ENCODE results near the gene AMBP.

AMBP gene

GRCh38 chr9:114082017-114082762 is 4.1 kb upstream of the AMBP start:
- in situ Hi-C loops (cut with HindIII; ENCODE audit: low pct_ligation_motif_present, low pct_unique_long_range_greater_than_20kb, low sequenced_read_pairs) = loop anchor here (25.0 kb wide), 1 partner anchor 205 kb away; no protein-coding TSS in a partner anchor
- peak; percentile 87 for DNase-seq

DNA sequence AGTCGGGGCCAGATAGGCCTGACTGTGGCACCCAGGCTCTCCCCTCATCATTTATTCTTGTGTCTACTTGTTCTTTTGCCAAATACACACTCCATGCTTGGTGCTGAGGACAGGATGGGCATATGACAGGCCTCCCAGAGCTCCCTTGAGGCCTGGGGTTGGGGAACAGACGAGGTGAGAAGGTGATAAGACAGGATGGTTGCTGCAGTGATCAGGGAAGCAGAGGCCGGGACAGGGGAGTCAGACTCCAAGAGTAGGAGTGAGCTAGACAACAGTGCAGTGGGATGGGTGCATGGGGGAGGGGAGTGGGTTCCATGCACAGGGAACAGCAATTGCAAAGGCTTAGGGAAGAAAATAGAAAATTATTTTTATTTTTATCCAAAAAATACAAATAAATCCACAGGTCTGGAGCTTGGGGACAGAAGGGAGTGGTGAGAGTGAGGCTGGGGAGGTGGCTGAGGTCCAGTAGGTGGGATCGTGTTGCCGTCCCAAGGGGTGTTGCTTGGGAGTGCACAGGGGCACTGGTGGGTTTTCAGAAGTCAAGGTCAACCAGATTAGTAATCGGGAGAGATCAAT is 3.4 kb upstream of the AMBP start:
- DNase-seq = no peak
- in situ Hi-C loops (cut with HindIII; ENCODE audit: low pct_ligation_motif_present, low pct_unique_long_range_greater_than_20kb, low sequenced_read_pairs) = loop anchor here (25.0 kb wide), 1 partner anchor 206 kb away; no protein-coding TSS in a partner anchor

GRCh38 chr9:114080773-114081440 is 2.8 kb upstream of the AMBP start:
- peak; percentile 90 for DNase-seq
- in situ Hi-C loops (cut with HindIII; ENCODE audit: low pct_ligation_motif_present, low pct_unique_long_range_greater_than_20kb, low sequenced_read_pairs) = loop anchor here (25.0 kb wide), 1 partner anchor 206 kb away; no protein-coding TSS in a partner anchor

- in situ Hi-C loops (cut with HindIII; ENCODE audit: low pct_ligation_motif_present, low pct_unique_long_range_greater_than_20kb, low sequenced_read_pairs) = loop anchor here (25.0 kb wide), 1 partner anchor 207 kb away; no protein-coding TSS in a partner anchor
- no peak for DNase-seq
Measured at GRCh38 chr9:114080195-114080772, 2.2 kb upstream of the AMBP start.

DNA sequence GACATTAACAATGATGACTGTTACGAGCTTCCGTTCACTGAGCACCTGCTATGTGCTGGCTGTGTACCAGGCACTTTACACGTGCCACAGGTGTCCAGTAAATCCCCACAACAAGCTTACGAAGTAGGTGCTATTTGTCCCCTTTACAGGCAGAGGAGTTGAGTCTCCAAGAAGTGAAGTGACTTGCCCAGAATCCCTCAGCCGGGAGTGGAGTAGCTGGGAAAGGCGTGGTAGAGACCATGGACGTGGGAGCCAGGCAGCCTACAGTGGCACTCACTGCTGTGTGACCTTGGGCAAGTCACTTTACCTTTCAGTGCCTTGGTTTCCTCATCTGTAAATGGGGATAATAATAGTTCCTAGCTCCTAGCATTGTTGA is 669 bp upstream of the AMBP start:
- in situ Hi-C loops (cut with HindIII; ENCODE audit: low pct_ligation_motif_present, low pct_unique_long_range_greater_than_20kb, low sequenced_read_pairs) = loop anchor here (25.0 kb wide), 1 partner anchor 209 kb away; no protein-coding TSS in a partner anchor
- DNase-seq = no peak

GRCh38 chr9:114077162-114077837 is 800 bp downstream of the AMBP start:
- in situ Hi-C loops (cut with HindIII; ENCODE audit: low pct_ligation_motif_present, low pct_unique_long_range_greater_than_20kb, low sequenced_read_pairs) = loop anchor here (25.0 kb wide), 1 partner anchor 210 kb away; no protein-coding TSS in a partner anchor
- no peak for DNase-seq

- in situ Hi-C loops (cut with HindIII; ENCODE audit: low pct_ligation_motif_present, low pct_unique_long_range_greater_than_20kb, low sequenced_read_pairs) = loop anchor here (25.0 kb wide), 1 partner anchor 211 kb away; no protein-coding TSS in a partner anchor
- no peak for DNase-seq
Measured at GRCh38 chr9:114076237-114077161, 1.6 kb downstream of the AMBP start.

DNA sequence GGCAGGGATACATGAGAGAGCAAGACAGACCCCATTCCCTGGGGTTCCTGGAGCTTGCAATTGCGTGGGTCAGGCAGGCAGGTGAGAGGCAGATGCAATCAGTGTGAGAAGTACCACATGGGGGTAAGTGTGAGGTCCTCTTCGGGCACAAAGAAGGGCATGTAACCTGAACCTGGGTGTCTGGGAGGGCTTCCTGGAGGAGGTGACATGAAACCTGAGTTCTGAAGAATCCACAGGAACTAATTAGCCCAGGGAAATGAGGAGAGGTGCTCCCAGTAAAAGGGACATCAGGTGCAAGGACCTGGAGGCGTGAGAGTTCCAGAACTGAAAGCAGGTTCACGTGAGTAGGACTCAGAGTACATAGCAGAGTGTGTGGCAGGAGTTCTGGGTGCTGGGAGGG is 2.5 kb downstream of the AMBP start:
- in situ Hi-C loops (cut with HindIII; ENCODE audit: low pct_ligation_motif_present, low pct_unique_long_range_greater_than_20kb, low sequenced_read_pairs) = loop anchor here (25.0 kb wide), 1 partner anchor 212 kb away; no protein-coding TSS in a partner anchor
- DNase-seq = no peak

DNA sequence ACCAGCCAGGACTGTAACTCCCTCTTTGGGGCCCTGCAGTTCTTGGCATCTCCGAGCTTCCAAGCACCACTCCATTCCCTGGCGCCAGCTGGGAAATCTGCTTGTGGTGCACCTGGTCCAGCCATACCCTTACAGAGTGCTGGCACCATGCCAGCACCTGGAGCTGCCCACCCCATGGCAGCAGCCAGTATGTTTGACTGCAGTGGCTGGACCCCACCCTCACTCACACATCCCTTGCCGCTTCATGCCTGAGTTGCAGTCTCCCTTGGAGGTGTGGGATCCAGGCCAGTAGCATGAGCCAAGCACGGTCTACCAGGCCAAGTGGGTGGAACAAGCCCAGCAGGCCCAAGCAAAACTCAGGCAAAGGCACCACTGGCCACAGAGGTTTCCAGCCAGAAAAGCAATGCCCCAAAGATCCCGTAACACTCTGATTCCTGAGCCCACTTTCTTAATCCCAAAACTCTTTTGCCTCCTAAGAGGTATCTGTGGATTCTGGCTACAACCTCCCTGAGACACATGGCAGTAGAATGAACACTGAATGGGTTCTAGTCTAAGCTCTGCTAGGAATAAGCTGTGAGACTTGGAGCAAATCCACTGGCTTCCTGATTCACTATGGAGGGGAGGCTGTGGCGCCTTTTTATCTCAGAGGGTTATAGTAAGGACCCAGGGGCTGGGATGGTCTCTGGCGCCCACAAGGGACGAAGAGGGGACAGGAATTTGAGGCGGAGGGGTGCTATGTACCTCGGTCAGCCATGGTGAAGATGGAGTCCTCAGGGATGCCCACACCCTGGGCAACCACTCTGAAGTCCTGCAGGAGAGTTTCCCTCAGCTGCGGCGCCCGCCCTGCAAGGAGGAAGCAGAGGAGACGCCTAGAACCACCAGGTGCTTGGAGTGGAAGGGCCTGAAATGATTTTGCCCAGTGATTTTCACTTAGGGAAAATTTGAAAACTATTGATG is 5.6 kb downstream of the AMBP start:
- no peak for DNase-seq
- in situ Hi-C loops (cut with HindIII; ENCODE audit: low pct_ligation_motif_present, low pct_unique_long_range_greater_than_20kb, low sequenced_read_pairs) = no loop called here

DNA sequence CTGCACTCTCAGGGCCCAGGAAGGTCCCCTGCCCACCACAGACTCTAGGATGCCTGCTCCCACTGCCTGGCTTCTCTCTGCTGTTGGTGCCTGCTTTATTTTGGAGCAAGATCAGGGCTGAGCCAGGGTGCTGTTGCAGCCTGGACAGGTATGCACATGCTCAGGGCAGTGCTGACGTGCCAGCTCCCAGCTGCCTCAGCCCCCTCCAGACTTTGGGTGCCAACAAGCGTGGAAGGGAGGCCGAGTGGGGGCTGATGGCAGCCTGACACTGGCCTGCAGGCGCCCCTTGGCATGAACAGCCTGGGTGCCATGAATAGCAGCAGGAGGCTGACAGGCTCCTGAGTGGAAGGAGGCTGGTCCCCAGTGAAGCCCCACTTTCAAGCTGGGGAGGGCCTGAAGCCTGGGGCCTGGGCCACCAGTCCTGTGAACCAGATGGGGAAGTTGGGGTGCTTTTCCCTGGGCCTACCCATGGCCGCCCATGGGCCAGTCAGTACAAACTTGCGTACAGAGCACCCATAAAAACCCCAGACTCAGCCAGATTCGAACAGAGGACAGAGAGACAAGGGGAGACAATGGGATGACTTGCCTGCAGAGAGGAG is 6.8 kb downstream of the AMBP start:
- in situ Hi-C loops (cut with HindIII; ENCODE audit: low pct_ligation_motif_present, low pct_unique_long_range_greater_than_20kb, low sequenced_read_pairs) = no loop called here
- DNase-seq = no peak

DNA sequence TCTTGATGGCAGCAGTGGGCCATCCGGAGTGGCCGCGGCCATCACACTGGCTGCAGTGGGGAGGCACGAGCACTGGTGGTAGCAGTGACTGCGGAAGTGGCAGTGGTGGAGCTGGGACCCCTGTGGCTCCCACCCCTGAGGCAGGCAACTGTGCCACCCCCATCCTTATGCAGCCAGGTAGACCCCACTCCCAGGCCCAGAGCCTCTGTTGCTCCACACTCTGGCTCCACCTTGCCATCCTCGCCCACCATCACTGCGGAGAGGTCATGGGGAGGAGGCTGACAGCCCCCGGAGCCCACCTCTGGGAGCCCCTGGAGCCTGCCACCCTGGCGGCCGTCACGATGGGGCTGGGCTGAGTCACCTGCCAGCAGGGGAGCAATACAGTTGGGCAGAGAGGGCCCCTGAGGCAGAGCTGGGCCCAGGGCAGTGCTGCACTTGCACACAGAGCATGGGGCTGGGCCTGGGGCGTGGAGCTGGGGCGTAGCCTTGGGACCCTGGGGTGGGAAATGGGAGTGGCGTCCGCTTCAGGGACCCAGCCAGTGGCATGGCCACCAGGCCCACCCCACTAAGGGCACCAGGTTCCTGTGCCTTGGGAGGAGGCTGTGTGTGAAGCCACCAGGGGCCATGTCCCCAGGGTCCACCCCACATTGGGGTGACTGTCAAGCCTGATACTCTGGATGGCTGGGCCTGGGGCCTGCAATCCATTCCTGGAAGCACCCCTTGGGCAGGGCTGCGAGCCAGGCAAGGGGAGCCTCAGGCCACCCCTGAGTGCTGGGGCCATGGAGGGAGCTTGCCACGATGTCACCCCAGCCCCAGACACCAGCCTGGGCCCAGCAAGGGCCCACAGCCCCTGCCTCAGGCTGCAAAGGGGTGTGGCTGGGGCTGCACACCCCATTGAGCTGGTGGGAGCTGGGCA is 7.7 kb downstream of the AMBP start:
- in situ Hi-C loops (cut with HindIII; ENCODE audit: low pct_ligation_motif_present, low pct_unique_long_range_greater_than_20kb, low sequenced_read_pairs) = no loop called here
- DNase-seq = no peak

- no peak for DNase-seq
- in situ Hi-C loops (cut with HindIII; ENCODE audit: low pct_ligation_motif_present, low pct_unique_long_range_greater_than_20kb, low sequenced_read_pairs) = no loop called here
Measured at GRCh38 chr9:114069476-114070187, 8.5 kb downstream of the AMBP start.

- no peak for DNase-seq
- in situ Hi-C loops (cut with HindIII; ENCODE audit: low pct_ligation_motif_present, low pct_unique_long_range_greater_than_20kb, low sequenced_read_pairs) = no loop called here
Measured at GRCh38 chr9:114065304-114065703, 12.8 kb downstream of the AMBP start.

DNA sequence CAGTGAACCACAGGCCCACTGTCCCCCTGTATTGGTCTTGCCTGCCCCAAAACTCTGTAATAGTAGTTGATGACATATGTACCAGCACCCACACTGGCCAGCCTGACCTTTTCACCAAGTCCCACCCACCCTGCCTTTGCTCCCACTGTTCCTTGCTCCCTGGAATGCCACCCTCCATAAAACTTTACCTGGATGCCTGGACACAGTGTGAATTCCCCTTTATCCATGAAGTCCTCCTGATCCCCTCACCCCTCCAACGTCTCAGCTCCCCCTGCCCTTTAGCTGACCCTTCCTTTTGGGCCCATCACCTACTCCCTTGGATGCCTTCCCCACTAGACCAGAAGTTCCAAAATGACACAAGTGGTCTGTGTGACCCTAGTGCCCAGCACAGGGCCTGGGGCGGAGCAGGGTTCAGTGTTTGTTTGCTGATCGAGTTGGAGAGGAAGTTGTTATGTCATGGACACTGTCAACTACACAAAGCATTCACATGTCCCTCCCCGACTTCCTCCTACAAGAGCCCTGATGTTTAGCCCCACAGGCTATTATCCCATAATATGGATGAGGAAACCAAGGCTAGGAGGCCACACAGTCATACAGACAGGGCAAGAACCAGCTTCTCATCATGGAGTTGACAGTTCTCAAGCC is 16.1 kb downstream of the AMBP start:
- in situ Hi-C loops (cut with HindIII; ENCODE audit: low pct_ligation_motif_present, low pct_unique_long_range_greater_than_20kb, low sequenced_read_pairs) = no loop called here
- DNase-seq = no peak
